Nephron progenitor cell (in vitro differentiated cells): ENCODE results near the gene MRPL41.

Source experiments
- DNase-seq: peaks from one replicate; pipeline ENCODE4 v3.0.0; 2021
- H3K27ac Mint-ChIP-seq: 2 replicates; pipeline ENCODE4 v1.8.0; 2021; ENCODE audit warnings: mild to moderate bottlenecking, moderate library complexity, mixed read lengths
- H3K27me3 Mint-ChIP-seq: 2 replicates; pipeline ENCODE4 v1.8.0; 2021; ENCODE audit warnings: mild to moderate bottlenecking, low read depth, mixed read lengths; ENCODE audit not compliant: poor library complexity
- H3K36me3 Mint-ChIP-seq: 2 replicates; pipeline ENCODE4 v1.8.0; 2021; ENCODE audit warnings: low read depth, mixed read lengths
- H3K4me1 Mint-ChIP-seq: 2 replicates; pipeline ENCODE4 v1.8.0; 2021; ENCODE audit warnings: mixed read lengths
- H3K4me3 Mint-ChIP-seq: 2 replicates; pipeline ENCODE4 v1.8.0; 2021; ENCODE audit warnings: mild to moderate bottlenecking, moderate library complexity, mixed read lengths
- H3K9me3 Mint-ChIP-seq: 2 replicates; pipeline ENCODE4 v1.8.0; 2021; ENCODE audit warnings: mild to moderate bottlenecking, moderate library complexity, mixed read lengths
- CTCF ChIP-seq: fragments of 200-600 bp; sonication (generic); IDR thresholded peaks from 2 replicates; pipeline ENCODE4 v1.5.0; 2021; ENCODE audit warnings: antibody characterized with exemption

Gene MRPL41

GRCh38 chr9:137580954-137581322 lies 29.3 kb downstream of the MRPL41 start:
- no peak for DNase-seq
- H3K4me3 Mint-ChIP-seq = no peak overlapping the region
- peaks cover 28% of the 10 kb centered on the region for H3K36me3 Mint-ChIP-seq
- no peaks in the 10 kb centered on the region for H3K9me3 Mint-ChIP-seq
- H3K27me3 Mint-ChIP-seq = no peaks in the 10 kb centered on the region
- no peak for TF ChIP-seq CTCF
- no peak overlapping the region for H3K27ac Mint-ChIP-seq
- H3K4me1 Mint-ChIP-seq = peaks cover 19% of the 10 kb centered on the region

GRCh38 chr9:137581361-137582285 lies 29.9 kb downstream of the MRPL41 start:
- DNase-seq = no peak
- no peak overlapping the region for H3K4me3 Mint-ChIP-seq
- no peak for TF ChIP-seq CTCF
- H3K27me3 Mint-ChIP-seq = no peaks in the 10 kb centered on the region
- H3K9me3 Mint-ChIP-seq = no peaks in the 10 kb centered on the region
- H3K4me1 Mint-ChIP-seq = peaks cover 13% of the 10 kb centered on the region
- no peak overlapping the region for H3K27ac Mint-ChIP-seq
- H3K36me3 Mint-ChIP-seq = peaks cover 29% of the 10 kb centered on the region

- Mint-ChIP-seq H3K27me3 (no peaks in the 10 kb centered on the region), H3K27ac (no peak overlapping the region), H3K9me3 (no peaks in the 10 kb centered on the region), H3K4me1 (peaks cover 7% of the 10 kb centered on the region), H3K4me3 (no peak overlapping the region), H3K36me3 (peaks cover 34% of the 10 kb centered on the region)
- peak; percentile 27 for TF ChIP-seq CTCF
- DNase-seq = peak; percentile 32
Measured at GRCh38 chr9:137582286-137582860, 30.7 kb downstream of the MRPL41 start.

GRCh38 chr9:137583347-137583746 lies 31.7 kb downstream of the MRPL41 start:
- DNase-seq = no peak
- no peak for TF ChIP-seq CTCF
- H3K4me3 Mint-ChIP-seq = no peak overlapping the region
- peaks cover 43% of the 10 kb centered on the region for H3K36me3 Mint-ChIP-seq
- peaks cover 7% of the 10 kb centered on the region for H3K4me1 Mint-ChIP-seq
- H3K27ac Mint-ChIP-seq = no peak overlapping the region
- no peaks in the 10 kb centered on the region for H3K27me3 Mint-ChIP-seq
- H3K9me3 Mint-ChIP-seq = no peaks in the 10 kb centered on the region

- Mint-ChIP-seq H3K36me3 (peaks cover 45% of the 10 kb centered on the region), H3K4me3 (no peak overlapping the region), H3K9me3 (no peaks in the 10 kb centered on the region), H3K27ac (no peak overlapping the region), H3K4me1 (peaks cover 12% of the 10 kb centered on the region), H3K27me3 (no peaks in the 10 kb centered on the region)
- DNase-seq = no peak
- TF ChIP-seq CTCF = no peak
Measured at GRCh38 chr9:137583957-137584356, 32.3 kb downstream of the MRPL41 start.
